GM19438 (cell line): ENCODE measurements around the gene HOXB7.

Source experiments
- ATAC-seq: cut with Tn5 transposase; IDR thresholded peaks from one replicate; pipeline ENCODE4 v1.9.1; 2021; ENCODE audit warnings: low read depth; ENCODE audit not compliant: unreplicated experiment

HOXB7 gene

GRCh38 chr17:48596735-48597527, 13.9 kb downstream of the HOXB7 start:
- no peak for ATAC-seq

- ATAC-seq, result no peak
Observed at GRCh38 chr17:48596000-48596734, 14.7 kb downstream of the HOXB7 start.

- ATAC-seq, result no peak
Observed at GRCh38 chr17:48595278-48595999, 15.4 kb downstream of the HOXB7 start.

- ATAC-seq, result no peak
Observed at GRCh38 chr17:48594538-48595277, 16.1 kb downstream of the HOXB7 start.

GRCh38 chr17:48593840-48594537, 16.8 kb downstream of the HOXB7 start:
- no peak for ATAC-seq

- ATAC-seq, result no peak
Observed at GRCh38 chr17:48593126-48593829, 17.5 kb downstream of the HOXB7 start, which contains the start of gene HOXB5. Gene HOXB5 (minus strand): TSS chr17:48593779. CDS start chr17:48593682, 97 bp downstream.

- ATAC-seq, result no peak
Observed at GRCh38 chr17:48592577-48592976, 18.2 kb downstream of the HOXB7 start.

GRCh38 chr17:48592057-48592514, 18.7 kb downstream of the HOXB7 start:
- no peak for ATAC-seq

- ATAC-seq, result no peak
Observed at GRCh38 chr17:48591255-48592056, 19.4 kb downstream of the HOXB7 start.

GRCh38 chr17:48590607-48591161, 20.1 kb downstream of the HOXB7 start:
- no peak for ATAC-seq

- no peak for ATAC-seq
Observed at GRCh38 chr17:48589831-48590606, 20.8 kb downstream of the HOXB7 start, which contains the start of gene HOXB3. Gene HOXB3 (minus strand): TSS chr17:48590241. CDS start chr17:48552474, 37,767 bp downstream.

- no peak for ATAC-seq
Observed at GRCh38 chr17:48589060-48589830, 21.6 kb downstream of the HOXB7 start.

GRCh38 chr17:48588528-48588927, 22.3 kb downstream of the HOXB7 start:
- ATAC-seq, result no peak

- no peak for ATAC-seq
Observed at GRCh38 chr17:48588074-48588415, 22.8 kb downstream of the HOXB7 start.

GRCh38 chr17:48587276-48588073, 23.3 kb downstream of the HOXB7 start:
- no peak for ATAC-seq
